ENCODE measurements around the gene GLIPR2. TPM values are rescaled to one million over a fixed set of nuclear protein-coding genes. Genes with fewer than 3 reads are reported as not detected.

Gene GLIPR2
- polyA plus RNA-seq, 1 donor (not counting 4 experiments of a cell fraction or from before 2014, with no cell fraction given), result 3.7 TPM

DNA sequence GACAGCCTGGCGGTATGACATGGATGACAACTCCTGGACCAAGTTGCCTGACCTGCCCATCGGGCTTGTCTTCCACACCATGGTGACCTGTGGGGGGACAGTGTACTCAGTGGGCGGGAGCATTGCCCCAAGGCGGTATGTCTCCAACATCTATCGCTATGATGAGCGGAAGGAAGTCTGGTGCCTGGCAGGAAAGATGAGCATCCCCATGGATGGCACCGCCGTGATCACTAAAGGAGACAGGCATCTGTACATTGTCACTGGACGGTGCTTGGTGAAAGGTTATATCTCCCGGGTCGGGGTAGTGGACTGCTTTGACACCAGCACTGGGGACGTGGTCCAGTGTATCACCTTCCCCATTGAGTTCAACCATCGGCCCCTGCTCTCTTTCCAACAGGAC lies 34.0 kb downstream of the GLIPR2 start:
- Histone ChIP-seq H3K9ac (ENCODE audit: control insufficient read depth, extremely low read depth, insufficient read depth, low read length) (no peak overlapping the region), H3K27me3 (ENCODE audit: control insufficient read depth, extremely low read depth, insufficient read depth, low read length) (peaks cover 8% of the 10 kb centered on the region), H3K4me1 (ENCODE audit: control insufficient read depth, extremely low read depth, insufficient read depth, low read length) (peaks cover 6% of the 10 kb centered on the region), H2AFZ (ENCODE audit: control insufficient read depth, low read length) (no peak overlapping the region), H3K27ac (ENCODE audit: control insufficient read depth, insufficient read depth, low read length) (no peak overlapping the region), H3K4me2 (ENCODE audit: control insufficient read depth, extremely low read depth, insufficient read depth, low read depth, low read length) (no peak overlapping the region), H3K79me2 (ENCODE audit: control insufficient read depth, insufficient read depth, low read length) (no peaks in the 10 kb centered on the region), H3K36me3 (ENCODE audit: control insufficient read depth in 2 of 2, extremely low read depth in 1 of 2, insufficient read depth in 2 of 2, low read length in 2 of 2) (no peaks in the 10 kb centered on the region), H3K9me1 (ENCODE audit: control insufficient read depth, extremely low read depth, insufficient read depth, low read length) (no peaks in the 10 kb centered on the region), H3K9me3 (ENCODE audit: control insufficient read depth, low read depth, low read length) (no peaks in the 10 kb centered on the region), H3K4me3 (ENCODE audit: control insufficient read depth in 2 of 3, extremely low read depth in 1 of 3, insufficient read depth in 2 of 3, low read depth in 1 of 3, low read length in 3 of 3) (no peak overlapping the region), H4K20me1 (ENCODE audit: control insufficient read depth, extremely low read depth, insufficient read depth, low read length) (no peaks in the 10 kb centered on the region)
- FAIRE-seq (no peak), DNase-seq (ENCODE audit: low read depth, low spot score) (no peak)
- TF ChIP-seq EZH2 (IDR thresholded peaks at IDR 0.05; ENCODE audit: low read length), result no peak
- TF ChIP-seq, protein P1, sequence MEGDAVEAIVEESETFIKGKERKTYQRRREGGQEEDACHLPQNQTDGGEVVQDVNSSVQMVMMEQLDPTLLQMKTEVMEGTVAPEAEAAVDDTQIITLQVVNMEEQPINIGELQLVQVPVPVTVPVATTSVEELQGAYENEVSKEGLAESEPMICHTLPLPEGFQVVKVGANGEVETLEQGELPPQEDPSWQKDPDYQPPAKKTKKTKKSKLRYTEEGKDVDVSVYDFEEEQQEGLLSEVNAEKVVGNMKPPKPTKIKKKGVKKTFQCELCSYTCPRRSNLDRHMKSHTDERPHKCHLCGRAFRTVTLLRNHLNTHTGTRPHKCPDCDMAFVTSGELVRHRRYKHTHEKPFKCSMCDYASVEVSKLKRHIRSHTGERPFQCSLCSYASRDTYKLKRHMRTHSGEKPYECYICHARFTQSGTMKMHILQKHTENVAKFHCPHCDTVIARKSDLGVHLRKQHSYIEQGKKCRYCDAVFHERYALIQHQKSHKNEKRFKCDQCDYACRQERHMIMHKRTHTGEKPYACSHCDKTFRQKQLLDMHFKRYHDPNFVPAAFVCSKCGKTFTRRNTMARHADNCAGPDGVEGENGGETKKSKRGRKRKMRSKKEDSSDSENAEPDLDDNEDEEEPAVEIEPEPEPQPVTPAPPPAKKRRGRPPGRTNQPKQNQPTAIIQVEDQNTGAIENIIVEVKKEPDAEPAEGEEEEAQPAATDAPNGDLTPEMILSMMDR (optimal IDR thresholded peaks at IDR 0.05 in 1 of 3, IDR thresholded peaks at IDR 0.05 in 1 of 3, conservative IDR thresholded peaks at IDR 0.05 in 1 of 3; ENCODE audit: extremely low read depth in 1 of 3, insufficient read depth in 2 of 3, low read length in 3 of 3), result no peak
- dilution Hi-C loops (cut with MboI; ENCODE audit: extremely low pct_ligation_motif_present, low sequenced_read_pairs), result no loop called here

DNA sequence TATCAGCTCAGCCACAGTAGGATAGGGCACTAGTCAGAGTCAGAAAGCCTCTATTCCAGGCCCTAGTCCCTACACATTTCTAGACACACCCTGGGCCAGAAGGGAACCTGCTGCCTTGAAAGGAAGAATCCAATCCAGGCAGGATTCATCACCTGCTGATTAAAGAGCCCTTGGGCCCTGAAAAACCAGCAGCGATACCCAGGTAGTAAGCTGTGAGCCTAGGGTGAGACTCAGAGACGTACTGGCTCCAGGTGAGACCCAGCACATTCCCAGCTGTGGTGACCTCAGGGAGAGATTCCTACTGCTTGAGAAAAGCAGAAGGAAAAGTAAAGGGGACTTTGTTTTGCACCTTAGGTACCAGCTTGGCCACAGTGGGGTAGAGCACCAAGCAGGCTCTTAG lies 37.3 kb downstream of the GLIPR2 start:
- FAIRE-seq (no peak), DNase-seq (ENCODE audit: low read depth, low spot score) (no peak)
- no peaks in the 10 kb centered on the region for H3K4me1 ChIP-seq (ENCODE audit: control insufficient read depth, extremely low read depth, insufficient read depth, low read length)
- H3K79me2 ChIP-seq (ENCODE audit: control insufficient read depth, insufficient read depth, low read length), result no peaks in the 10 kb centered on the region
- H3K4me3 ChIP-seq (ENCODE audit: control insufficient read depth in 2 of 3, extremely low read depth in 1 of 3, insufficient read depth in 2 of 3, low read depth in 1 of 3, low read length in 3 of 3), result no peak overlapping the region
- no peaks in the 10 kb centered on the region for H3K9me3 ChIP-seq (ENCODE audit: control insufficient read depth, low read depth, low read length)
- no peak overlapping the region for H3K9ac ChIP-seq (ENCODE audit: control insufficient read depth, extremely low read depth, insufficient read depth, low read length)
- peaks cover 6% of the 10 kb centered on the region for H3K27me3 ChIP-seq (ENCODE audit: control insufficient read depth, extremely low read depth, insufficient read depth, low read length)
- H3K9me1 ChIP-seq (ENCODE audit: control insufficient read depth, extremely low read depth, insufficient read depth, low read length), result no peaks in the 10 kb centered on the region
- no peak for TF ChIP-seq EZH2 (IDR thresholded peaks at IDR 0.05; ENCODE audit: low read length)
- TF ChIP-seq, protein P1 (optimal IDR thresholded peaks at IDR 0.05 in 1 of 3, IDR thresholded peaks at IDR 0.05 in 1 of 3, conservative IDR thresholded peaks at IDR 0.05 in 1 of 3; ENCODE audit: extremely low read depth in 1 of 3, insufficient read depth in 2 of 3, low read length in 3 of 3), result no peak
- dilution Hi-C loops (cut with MboI; ENCODE audit: extremely low pct_ligation_motif_present, low sequenced_read_pairs), result no loop called here
- H3K27ac ChIP-seq (ENCODE audit: control insufficient read depth, insufficient read depth, low read length), result no peak overlapping the region
- H2AFZ ChIP-seq (ENCODE audit: control insufficient read depth, low read length), result no peak overlapping the region
- H4K20me1 ChIP-seq (ENCODE audit: control insufficient read depth, extremely low read depth, insufficient read depth, low read length), result no peaks in the 10 kb centered on the region
- no peaks in the 10 kb centered on the region for H3K36me3 ChIP-seq (ENCODE audit: control insufficient read depth in 2 of 2, extremely low read depth in 1 of 2, insufficient read depth in 2 of 2, low read length in 2 of 2)
- H3K4me2 ChIP-seq (ENCODE audit: control insufficient read depth, extremely low read depth, insufficient read depth, low read depth, low read length), result no peak overlapping the region

All from keratinocyte (primary cell).